GM18861 (cell line): Measurements from ENCODE around the gene MYT1.

ENCODE experiments used
- ATAC-seq: cut with Tn5 transposase; IDR thresholded peaks from one replicate; pipeline ENCODE4 v1.9.1; 2021; ENCODE audit not compliant: unreplicated experiment

MYT1 gene

GRCh38 chr20:64139199-64140060, 24.8 kb upstream of the MYT1 start:
- ATAC-seq = no peak

GRCh38 chr20:64140061-64140931, 24.0 kb upstream of the MYT1 start:
- ATAC-seq = no peak

- no peak for ATAC-seq
These were observed 23.3 kb upstream of the MYT1 start for GRCh38 chr20:64140956-64141355.

- no peak for ATAC-seq
These were observed 21.7 kb upstream of the MYT1 start for GRCh38 chr20:64142590-64142989.

- no peak for ATAC-seq
These were observed 21.0 kb upstream of the MYT1 start for GRCh38 chr20:64143018-64143801.

GRCh38 chr20:64144144-64144912, 19.9 kb upstream of the MYT1 start:
- ATAC-seq = no peak

- ATAC-seq = no peak
These were observed 18.6 kb upstream of the MYT1 start for GRCh38 chr20:64145458-64146300.

GRCh38 chr20:64146301-64146935, 17.8 kb upstream of the MYT1 start:
- no peak for ATAC-seq

GRCh38 chr20:64146936-64147477, 17.2 kb upstream of the MYT1 start:
- ATAC-seq = no peak

GRCh38 chr20:64148581-64148980, 15.7 kb upstream of the MYT1 start:
- no peak for ATAC-seq

- no peak for ATAC-seq
These were observed 15.1 kb upstream of the MYT1 start for GRCh38 chr20:64149141-64149540.

- no peak for ATAC-seq
These were observed 14.3 kb upstream of the MYT1 start for GRCh38 chr20:64149809-64150560.

- ATAC-seq = no peak
These were observed 13.3 kb upstream of the MYT1 start for GRCh38 chr20:64150756-64151632.

- no peak for ATAC-seq
These were observed 12.4 kb upstream of the MYT1 start for GRCh38 chr20:64151633-64152530.

- ATAC-seq = no peak
These were observed 11.3 kb upstream of the MYT1 start for GRCh38 chr20:64152906-64153305.

GRCh38 chr20:64153410-64153809, 10.8 kb upstream of the MYT1 start:
- ATAC-seq = no peak
